HCT116 (cell line): ENCODE measurements around the gene XRN2. TPM values are rescaled to one million over a fixed set of nuclear protein-coding genes. Genes with fewer than 3 reads are reported as not detected.

ENCODE experiments used
- ATAC-seq: fragments of 200-7000 bp; cut with Tn5 transposase; 2 replicates; pipeline ENCODE4 v1.9.1; 2020; ENCODE audit warnings: mild to moderate bottlenecking, moderate library complexity
- BruUV-seq: library from RNA; stranded (reverse); fragments of 400-500 nt; replicated peaks from 2 replicates; lab custom pipeline; 2021; lab: Mats Ljungman, UMichigan
- CTCF ChIA-PET: fragments of 300-600 bp; sonication (Branson Sonifier 250); formaldehyde crosslinking; loops from one replicate; lab custom pipeline; 2021; ENCODE audit warnings: antibody characterized with exemption; lab: Charles Lee
- POLR2A ChIA-PET: fragments of 300-600, 350-600 bp; sonication (Branson Sonifier 250); formaldehyde crosslinking; loops from one replicate; lab custom pipeline; 2021; ENCODE audit warnings: antibody characterized with exemption; lab: Charles Lee
- RAD21 ChIA-PET, 2 experiments: fragments of 300-600 bp; sonication (Branson Sonifier 250); formaldehyde crosslinking; loops; one replicate each; lab custom pipeline; 2023; ENCODE audit warnings: low total read pairs in 2 of 2; ENCODE audit not compliant: uncharacterized antibody in 2 of 2, unreplicated experiment in 2 of 2, low non-redundant PET in 1 of 2; lab: Charles Lee
- DNase-seq: peaks from one replicate; pipeline ENCODE4 v3.0.0-alpha.2; 2010; ENCODE audit warnings: low read depth, low spot score
- H2AFZ ChIP-seq: fragments of 200-600 bp; shearing (Covaris generic), sonication (generic); 2 replicates; pipeline ENCODE4 v1.6.1; 2017; ENCODE audit warnings: low read depth, mixed run types, mixed read lengths, antibody characterized with exemption, low read length; ENCODE audit not compliant: poor library complexity, severe bottlenecking
- H3K27ac ChIP-seq: 2 replicates; pipeline ENCODE4 v1.5.1; 2012; ENCODE audit warnings: low read depth, low read length
- H3K27me3 ChIP-seq: fragments of 200-600 bp; sonication (generic); 2 replicates; pipeline ENCODE4 v1.6.1; 2016; ENCODE audit warnings: mixed run types, low read length, mixed read lengths; ENCODE audit not compliant: insufficient read depth
- H3K36me3 ChIP-seq, 2 experiments: fragments of 200-500 bp in 1 of 2; fragments of 200-600 bp in 1 of 2; sonication (Bioruptor generic) in 1 of 2; sonication (generic) in 1 of 2; 2 replicates each; pipeline versions ENCODE4 v1.5.1 to v1.6.1; 2014 to 2016; ENCODE audit warnings: low read length in 2 of 2, inconsistent platforms in 1 of 2, mixed read lengths in 1 of 2, mixed run types in 1 of 2; ENCODE audit not compliant: insufficient read depth in 2 of 2, control insufficient read depth in 1 of 2
- H3K4me1 ChIP-seq, 2 experiments: fragments of 200-600 bp in 1 of 2; sonication (generic) in 1 of 2; 2 replicates each; pipeline versions ENCODE4 v1.5.1 to v1.6.1; 2012 to 2017; ENCODE audit warnings: low read length in 2 of 2, inconsistent platforms in 1 of 2, mild to moderate bottlenecking in 1 of 2, mixed read lengths in 1 of 2, mixed run types in 1 of 2, moderate library complexity in 1 of 2; ENCODE audit not compliant: insufficient read depth in 2 of 2, control insufficient read depth in 1 of 2
- H3K4me2 ChIP-seq: fragments of 200-600 bp; sonication (generic); 2 replicates; pipeline ENCODE4 v1.6.1; 2017; ENCODE audit warnings: mixed run types, low read length, mixed read lengths
- H3K4me3 ChIP-seq, 2 experiments: fragments of 200-600 bp in 1 of 2; sonication (generic) in 1 of 2; replicated peaks in 1 of 2; 2 replicates each; pipeline ENCODE4 v1.5.1; 2011 to 2016; ENCODE audit warnings: low read length in 2 of 2, control low read depth in 1 of 2, low read depth in 1 of 2, mild to moderate bottlenecking in 1 of 2, mixed read lengths in 1 of 2, mixed run types in 1 of 2
- H3K79me2 ChIP-seq: fragments of 200-600 bp; sonication (generic); 2 replicates; pipeline ENCODE4 v1.6.1; 2017; ENCODE audit warnings: mild to moderate bottlenecking, mixed run types, low read length, moderate library complexity, mixed read lengths; ENCODE audit not compliant: insufficient read depth
- H3K9ac ChIP-seq: fragments of 200-600 bp; sonication (generic); 2 replicates; pipeline ENCODE4 v1.6.1; 2016; ENCODE audit warnings: low read length, mixed read lengths
- H3K9me2 ChIP-seq: fragments of 200-600 bp; sonication (generic), shearing (Covaris generic); 2 replicates; pipeline ENCODE4 v1.6.1; 2017; ENCODE audit warnings: mixed run types, mild to moderate bottlenecking, moderate library complexity; ENCODE audit not compliant: insufficient read depth
- H3K9me3 ChIP-seq, 2 experiments: fragments of 200-500 bp in 1 of 2; fragments of 200-600 bp in 1 of 2; sonication (Bioruptor generic) in 1 of 2; sonication (generic) in 1 of 2; 2 replicates each; pipeline ENCODE4 v1.6.1; 2014 to 2017; ENCODE audit warnings: low read length in 2 of 2, mixed read lengths in 2 of 2, inconsistent platforms in 1 of 2, low read depth in 1 of 2, mild to moderate bottlenecking in 1 of 2, mixed run types in 1 of 2, moderate library complexity in 1 of 2; ENCODE audit not compliant: control insufficient read depth in 1 of 2, insufficient read depth in 1 of 2
- H4K20me1 ChIP-seq: fragments of 200-600 bp; sonication (generic), shearing (Covaris generic); 2 replicates; pipeline ENCODE4 v1.6.1; 2017; ENCODE audit warnings: mixed run types, mild to moderate bottlenecking, moderate library complexity; ENCODE audit not compliant: insufficient read depth
- CBX3 ChIP-seq: IDR thresholded peaks from 2 replicates; pipeline ENCODE4 v1.6.1; 2012; ENCODE audit warnings: low read depth
- EGR1 ChIP-seq: IDR thresholded peaks from 2 replicates; pipeline ENCODE4 v1.6.1; 2012; ENCODE audit warnings: low read depth
- EZH2 ChIP-seq: fragments of 200-600 bp; sonication (generic); IDR thresholded peaks from 2 replicates; pipeline ENCODE4 v1.6.1; 2017; ENCODE audit warnings: antibody characterized with exemption, mixed run types
- FOSL1 ChIP-seq: IDR thresholded peaks from 2 replicates; pipeline ENCODE4 v1.6.1; 2012; ENCODE audit warnings: low read depth
- POLR2A ChIP-seq: IDR thresholded peaks from 2 replicates; pipeline ENCODE4 v1.7.0; 2011; ENCODE audit warnings: borderline replicate concordance; ENCODE audit not compliant: insufficient read depth, insufficient read length; ENCODE audit errors: extremely low read depth
- POLR2AphosphoS5 ChIP-seq: IDR thresholded peaks from 2 replicates; pipeline ENCODE4 v1.6.1; 2011; ENCODE audit warnings: mild to moderate bottlenecking, low read depth, low read length, moderate library complexity
- RAD21 ChIP-seq: IDR thresholded peaks from 2 replicates; pipeline ENCODE4 v1.6.1; 2012; ENCODE audit warnings: low read depth, mild to moderate bottlenecking
- SIN3A ChIP-seq: IDR thresholded peaks from 2 replicates; pipeline ENCODE4 v1.6.1; 2012; ENCODE audit warnings: low read depth
- SP1 ChIP-seq: IDR thresholded peaks from 2 replicates; pipeline ENCODE4 v1.6.1; 2012; ENCODE audit warnings: low read depth
- SRF ChIP-seq: IDR thresholded peaks from 2 replicates; pipeline ENCODE4 v1.6.1; 2012; ENCODE audit warnings: low read depth
- TCF7L2 ChIP-seq: IDR thresholded peaks from 2 replicates; pipeline ENCODE4 v1.7.0; 2011; ENCODE audit warnings: borderline replicate concordance, inconsistent platforms; ENCODE audit not compliant: insufficient read depth, insufficient read length; ENCODE audit errors: extremely low read depth
- ZBTB33 ChIP-seq: IDR thresholded peaks from 2 replicates; pipeline ENCODE4 v1.6.1; 2011; ENCODE audit warnings: mild to moderate bottlenecking, low read length, moderate library complexity; ENCODE audit not compliant: insufficient replicate concordance; ENCODE audit errors: extremely low read depth
- ZFX ChIP-seq: fragments of 450-650 bp; IDR thresholded peaks from 2 replicates; pipeline ENCODE4 v1.6.1; 2017
- ZNF274 ChIP-seq: fragments of 200-500 bp; sonication (Bioruptor generic); IDR thresholded peaks from 2 replicates; pipeline ENCODE4 v1.6.1; 2014; ENCODE audit warnings: mild to moderate bottlenecking, low read depth, low read length, inconsistent platforms
- intact Hi-C: fragments of 100-400 bp; cut with micrococcal nuclease; formaldehyde crosslinking; loops from 2 replicates; pipeline ENCODE4 v1.10.0; 2022
- total RNA-seq: library from RNA; stranded (reverse); gene quantifications from one replicate; pipeline ENCODE4 v1.2.1, GENCODE V29; 2021; ENCODE audit not compliant: unreplicated experiment
- TF ChIP-seq, protein P1 (sequence below): IDR thresholded peaks from 2 replicates; pipeline ENCODE4 v1.6.1; 2012
- TF ChIP-seq, protein P2 (sequence below): IDR thresholded peaks from 2 replicates; pipeline ENCODE4 v1.6.1; 2012

Gene XRN2
- total RNA-seq, 1 experiment from 2014 or later = 101 TPM

DNA sequence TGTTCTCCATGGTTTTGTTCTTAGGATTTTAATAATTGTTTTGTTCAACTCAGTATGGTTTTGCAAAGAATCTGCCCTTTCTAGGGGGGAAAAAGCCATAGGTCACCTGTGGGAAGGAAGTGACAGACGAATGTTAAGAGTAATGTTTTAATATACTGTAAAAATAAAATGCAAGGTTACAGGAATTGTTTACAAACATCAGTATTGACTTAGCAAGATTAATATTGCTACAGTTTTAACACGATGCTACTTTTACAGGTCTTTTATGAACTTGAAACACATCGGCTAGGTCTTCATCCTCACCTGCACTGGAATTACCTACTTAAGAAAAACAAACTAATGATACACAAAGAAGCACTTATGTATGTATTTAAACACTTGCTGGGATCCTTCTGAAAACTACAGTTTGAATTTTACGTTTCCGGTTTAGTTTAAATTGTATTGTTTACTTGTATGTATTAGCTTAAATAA, 95.9 kb downstream of the XRN2 start:
- RAD21 ChIA-PET = no interaction called here
- no peak overlapping the region for H3K9ac ChIP-seq
- CTCF ChIA-PET = no interaction called here
- no peak for TF ChIP-seq FOSL1
- TF ChIP-seq, protein P1, sequence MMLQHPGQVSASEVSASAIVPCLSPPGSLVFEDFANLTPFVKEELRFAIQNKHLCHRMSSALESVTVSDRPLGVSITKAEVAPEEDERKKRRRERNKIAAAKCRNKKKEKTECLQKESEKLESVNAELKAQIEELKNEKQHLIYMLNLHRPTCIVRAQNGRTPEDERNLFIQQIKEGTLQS = no peak
- no peak for TF ChIP-seq ZBTB33
- TF ChIP-seq SIN3A = no peak
- TF ChIP-seq CBX3 = no peak
- TF ChIP-seq, all 23 proteins: peak for 0
- POLR2A ChIA-PET = no interaction called here
- Histone ChIP-seq H3K9me3 (no peaks in the 10 kb centered on the region), H2AFZ (no peak overlapping the region), H3K27me3 (peaks cover 28% of the 10 kb centered on the region), H3K4me1 (no peaks in the 10 kb centered on the region), H3K36me3 (no peaks in the 10 kb centered on the region), H3K79me2 (no peaks in the 10 kb centered on the region), H3K9me2 (no peaks in the 10 kb centered on the region), H3K4me3 (no peak overlapping the region), H4K20me1 (no peaks in the 10 kb centered on the region), H3K27ac (no peak overlapping the region), H3K4me2 (no peak overlapping the region)
- ATAC-seq = no peak
- BruUV-seq = no TSS peak
- intact Hi-C loops = no loop called here
- no peak for DNase-seq

DNA sequence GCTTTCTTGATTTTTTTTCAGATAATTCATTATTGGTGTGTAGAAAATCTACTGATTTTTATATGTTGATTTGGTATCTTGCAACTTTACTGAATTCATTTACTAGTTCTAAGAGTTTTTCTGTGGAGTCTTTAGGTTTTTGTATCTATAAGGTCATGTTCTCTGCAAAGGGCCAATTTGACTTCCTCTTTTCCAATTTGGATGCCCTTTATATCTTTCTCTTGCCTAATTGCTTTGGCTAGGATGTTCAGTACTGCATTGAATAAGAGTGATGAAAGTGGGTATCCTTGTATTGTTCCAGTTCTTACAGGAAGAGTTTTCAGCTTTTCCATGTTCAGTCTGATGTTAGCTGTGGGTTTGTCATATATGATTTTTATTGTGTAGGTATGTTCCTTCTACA, 108.6 kb downstream of the XRN2 start:
- no peaks in the 10 kb centered on the region for H3K36me3 ChIP-seq
- DNase-seq = no peak
- H3K4me2 ChIP-seq = no peak overlapping the region
- CTCF ChIA-PET = no interaction called here
- no TSS peak for BruUV-seq
- no peak overlapping the region for H3K4me3 ChIP-seq
- H3K4me1 ChIP-seq = no peaks in the 10 kb centered on the region
- no peak overlapping the region for H2AFZ ChIP-seq
- no peaks in the 10 kb centered on the region for H4K20me1 ChIP-seq
- H3K9me3 ChIP-seq = peaks cover 0 to 10% of the 10 kb centered on the region in 2 experiments; a peak in 1 of 4 replicates
- no peaks in the 10 kb centered on the region for H3K27me3 ChIP-seq
- POLR2A ChIA-PET = no interaction called here
- H3K9ac ChIP-seq = no peak overlapping the region
- no peaks in the 10 kb centered on the region for H3K79me2 ChIP-seq
- intact Hi-C loops = no loop called here
- no peak overlapping the region for H3K27ac ChIP-seq
- RAD21 ChIA-PET = no interaction called here
- no peak for ATAC-seq
- H3K9me2 ChIP-seq = no peaks in the 10 kb centered on the region
- TF ChIP-seq ZBTB33 = no peak
- no peak for TF ChIP-seq SP1
- no peak for TF ChIP-seq ZFX
- no peak for TF ChIP-seq POLR2AphosphoS5
- no peak for TF ChIP-seq ZNF274
- TF ChIP-seq, protein P1 = no peak
- TF ChIP-seq, protein P2, sequence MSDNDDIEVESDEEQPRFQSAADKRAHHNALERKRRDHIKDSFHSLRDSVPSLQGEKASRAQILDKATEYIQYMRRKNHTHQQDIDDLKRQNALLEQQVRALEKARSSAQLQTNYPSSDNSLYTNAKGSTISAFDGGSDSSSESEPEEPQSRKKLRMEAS = no peak
- no peak for TF ChIP-seq EZH2
- no peak for TF ChIP-seq TCF7L2
- TF ChIP-seq EGR1 = no peak
- no peak for TF ChIP-seq RAD21
- no peak for TF ChIP-seq POLR2A
- TF ChIP-seq SRF = no peak
